OCI-LY1 (cell line): ENCODE measurements around the gene EFEMP1.

ENCODE experiments used
- EZH2 ChIP-seq: fragments of 200-600 bp; sonication (generic), shearing (Covaris generic); IDR thresholded peaks from 2 replicates; pipeline ENCODE4 v1.8.0; 2017; ENCODE audit warnings: borderline replicate concordance, mixed run types, mild to moderate bottlenecking, antibody characterized with exemption, low read length, moderate library complexity, mixed read lengths
- TF ChIP-seq, protein P1 (sequence below): fragments of 200-600 bp; sonication (generic), shearing (Covaris generic); IDR thresholded peaks from 2 replicates; pipeline ENCODE4 v1.5.1; 2017; ENCODE audit warnings: mild to moderate bottlenecking, antibody characterized with exemption, low read length, moderate library complexity, mixed read lengths

DNA sequence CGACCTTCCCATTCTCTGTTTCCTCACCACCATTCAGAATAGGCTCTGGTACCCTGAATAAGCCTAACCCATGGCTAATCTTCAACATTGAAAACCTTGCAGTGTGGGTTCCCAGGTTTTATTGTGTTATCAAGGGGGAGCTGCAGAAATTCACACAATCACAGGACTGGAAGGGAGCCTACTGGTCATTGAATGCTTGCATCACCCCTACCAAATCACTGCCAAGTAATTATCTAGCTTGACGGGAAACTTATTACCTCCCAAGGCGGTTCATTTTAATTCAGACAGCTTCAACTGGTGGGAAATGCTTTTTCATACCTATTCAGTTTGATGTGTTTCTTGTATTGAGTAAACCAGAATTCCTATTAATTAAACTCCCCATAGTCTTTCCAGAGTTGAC lies 33.6 kb upstream of the EFEMP1 start:
- TF ChIP-seq, protein P1, sequence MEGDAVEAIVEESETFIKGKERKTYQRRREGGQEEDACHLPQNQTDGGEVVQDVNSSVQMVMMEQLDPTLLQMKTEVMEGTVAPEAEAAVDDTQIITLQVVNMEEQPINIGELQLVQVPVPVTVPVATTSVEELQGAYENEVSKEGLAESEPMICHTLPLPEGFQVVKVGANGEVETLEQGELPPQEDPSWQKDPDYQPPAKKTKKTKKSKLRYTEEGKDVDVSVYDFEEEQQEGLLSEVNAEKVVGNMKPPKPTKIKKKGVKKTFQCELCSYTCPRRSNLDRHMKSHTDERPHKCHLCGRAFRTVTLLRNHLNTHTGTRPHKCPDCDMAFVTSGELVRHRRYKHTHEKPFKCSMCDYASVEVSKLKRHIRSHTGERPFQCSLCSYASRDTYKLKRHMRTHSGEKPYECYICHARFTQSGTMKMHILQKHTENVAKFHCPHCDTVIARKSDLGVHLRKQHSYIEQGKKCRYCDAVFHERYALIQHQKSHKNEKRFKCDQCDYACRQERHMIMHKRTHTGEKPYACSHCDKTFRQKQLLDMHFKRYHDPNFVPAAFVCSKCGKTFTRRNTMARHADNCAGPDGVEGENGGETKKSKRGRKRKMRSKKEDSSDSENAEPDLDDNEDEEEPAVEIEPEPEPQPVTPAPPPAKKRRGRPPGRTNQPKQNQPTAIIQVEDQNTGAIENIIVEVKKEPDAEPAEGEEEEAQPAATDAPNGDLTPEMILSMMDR: no peak
- TF ChIP-seq EZH2: no peak
